ENCODE results near the gene SCAPER. TPM values are rescaled to one million over a fixed set of nuclear protein-coding genes. Genes with fewer than 3 reads are reported as not detected.
"Not testable (repeated sequence)": the region's sequence is repeated elsewhere in the genome, so short reads cannot be mapped to it uniquely, and the experiment has no call there.

SCAPER gene
- total and polyA plus RNA-seq, 2 experiments from 2014 or later: 27.0 to 35.7 TPM

DNA sequence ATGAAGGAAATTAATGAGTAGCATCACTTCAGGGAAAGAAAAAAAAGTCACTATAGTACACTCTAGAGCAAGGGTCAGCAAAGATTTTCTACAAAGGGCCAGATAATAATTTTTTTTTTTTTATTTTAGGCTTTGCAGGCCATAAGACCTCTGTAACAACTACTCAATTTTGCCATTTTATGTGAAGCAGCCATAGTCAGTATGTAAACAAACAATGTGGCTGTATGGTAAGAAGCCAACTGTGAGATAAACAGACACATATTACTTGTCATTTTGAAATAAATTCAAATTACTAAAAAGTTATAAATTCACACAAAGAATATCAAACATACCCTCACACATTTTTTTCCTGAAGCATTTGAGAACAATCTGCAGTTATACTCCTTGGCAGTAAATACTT lies 40.6 kb downstream of the SCAPER start:
- no peak overlapping the region for H3K4me3 ChIP-seq
- no peaks in the 10 kb centered on the region for H3K9me3 ChIP-seq (ENCODE audit: low read depth)
- no peaks in the 10 kb centered on the region for H3K27me3 ChIP-seq
- TF ChIP-seq CTCF (IDR thresholded peaks at IDR 0.05; ENCODE audit: low read depth, low read length): no peak
- no peak for DNase-seq (ENCODE audit: low read depth in 1 of 2, low spot score in 1 of 2)
- no peaks in the 10 kb centered on the region for H3K36me3 ChIP-seq
- peaks cover 4% of the 10 kb centered on the region for H3K4me1 ChIP-seq (ENCODE audit: low read depth)
- no peak overlapping the region for H3K27ac ChIP-seq

DNA sequence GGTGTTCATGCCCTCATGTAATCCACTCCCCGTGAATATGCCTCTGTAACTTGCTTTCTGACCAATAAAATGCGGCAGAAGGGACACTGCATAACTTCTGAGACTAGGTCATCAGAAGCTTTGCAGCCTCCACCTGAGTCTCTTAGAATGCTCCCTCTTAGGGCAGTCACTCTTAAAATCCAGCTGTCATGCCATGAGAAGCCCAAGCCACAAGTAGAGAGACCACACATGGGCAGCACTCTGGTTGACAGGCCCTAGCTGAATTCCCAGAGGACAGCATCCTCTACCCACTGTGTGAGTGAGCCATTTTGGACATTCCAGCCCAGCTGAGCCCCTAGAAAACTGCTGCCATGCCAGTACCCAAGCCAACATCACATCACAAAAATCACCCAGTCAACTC lies 41.4 kb downstream of the SCAPER start:
- Histone ChIP-seq H3K27me3 (no peaks in the 10 kb centered on the region), H3K4me1 (ENCODE audit: low read depth) (peaks cover under 1% of the 10 kb centered on the region), H3K36me3 (no peaks in the 10 kb centered on the region), H3K4me3 (no peak overlapping the region), H3K27ac (no peak overlapping the region), H3K9me3 (ENCODE audit: low read depth) (no peaks in the 10 kb centered on the region)
- TF ChIP-seq CTCF (IDR thresholded peaks at IDR 0.05; ENCODE audit: low read depth, low read length): no peak
- DNase-seq (ENCODE audit: low read depth in 1 of 2, low spot score in 1 of 2): no peak

DNA sequence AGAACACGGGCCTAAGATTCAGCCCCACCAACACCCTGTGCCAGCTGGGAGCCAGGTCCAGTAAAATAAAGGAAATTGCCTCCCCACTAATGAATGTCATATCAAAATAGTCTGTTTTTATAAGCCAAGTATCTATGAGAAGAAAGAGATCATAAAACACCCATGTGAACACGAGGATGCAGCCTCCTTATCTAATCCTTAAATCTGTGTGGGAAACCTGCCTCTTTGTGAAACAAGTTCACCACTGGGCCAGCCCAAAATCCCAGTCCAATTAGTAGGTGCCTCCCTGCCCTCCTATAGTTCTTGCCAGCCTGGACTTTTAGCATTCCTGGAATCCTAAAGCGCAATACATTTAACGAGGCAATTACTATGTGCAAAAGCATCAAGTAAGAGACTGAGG lies 42.0 kb downstream of the SCAPER start:
- no peak for DNase-seq (ENCODE audit: low read depth in 1 of 2, low spot score in 1 of 2)
- TF ChIP-seq CTCF (IDR thresholded peaks at IDR 0.05; ENCODE audit: low read depth, low read length): no peak
- H3K27me3 ChIP-seq: no peaks in the 10 kb centered on the region

GRCh38 chr15:76861815-76862397 lies 43.2 kb downstream of the SCAPER start:
- Histone ChIP-seq H3K4me3 (no peak overlapping the region), H3K36me3 (no peaks in the 10 kb centered on the region), H3K27ac (no peak overlapping the region), H3K4me1 (ENCODE audit: low read depth) (no peaks in the 10 kb centered on the region), H3K9me3 (ENCODE audit: low read depth) (no peaks in the 10 kb centered on the region), H3K27me3 (no peaks in the 10 kb centered on the region)
- no peak for DNase-seq (ENCODE audit: low read depth in 1 of 2, low spot score in 1 of 2)
- TF ChIP-seq CTCF (IDR thresholded peaks at IDR 0.05; ENCODE audit: low read depth, low read length): no peak

More for the DNA sequence above, 42.0 kb downstream of the SCAPER start:
- no peak overlapping the region for H3K27ac ChIP-seq
- no peaks in the 10 kb centered on the region for H3K36me3 ChIP-seq
- no peaks in the 10 kb centered on the region for H3K9me3 ChIP-seq (ENCODE audit: low read depth)
- H3K4me1 ChIP-seq (ENCODE audit: low read depth): no peaks in the 10 kb centered on the region
- no peak overlapping the region for H3K4me3 ChIP-seq

DNA sequence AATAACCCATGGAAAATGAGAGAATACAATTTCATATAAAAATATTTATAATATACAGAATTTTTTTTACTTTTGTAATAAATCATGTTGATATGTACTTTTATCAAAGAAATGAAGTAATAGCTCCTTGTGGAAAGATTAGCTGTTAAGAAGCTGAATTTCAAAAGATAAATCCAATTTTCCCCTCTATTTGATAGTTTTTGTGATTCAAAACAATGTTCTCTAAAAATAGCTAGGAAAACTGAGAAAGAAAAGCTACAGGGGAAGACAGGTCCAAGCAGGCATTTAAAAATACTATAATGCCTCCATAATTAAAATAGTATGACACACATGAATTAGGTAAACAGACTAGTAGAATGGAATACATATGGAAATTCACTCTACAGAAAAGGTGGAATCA lies 44.9 kb downstream of the SCAPER start:
- DNase-seq (ENCODE audit: low read depth in 1 of 2, low spot score in 1 of 2): no peak
- Histone ChIP-seq H3K27me3 (no peaks in the 10 kb centered on the region), H3K9me3 (ENCODE audit: low read depth) (no peaks in the 10 kb centered on the region), H3K27ac (no peak overlapping the region), H3K4me1 (ENCODE audit: low read depth) (no peaks in the 10 kb centered on the region), H3K36me3 (no peaks in the 10 kb centered on the region), H3K4me3 (no peak overlapping the region)
- no peak for TF ChIP-seq CTCF (IDR thresholded peaks at IDR 0.05; ENCODE audit: low read depth, low read length)

- not testable (repeated sequence) for H3K4me1 ChIP-seq (ENCODE audit: low read depth); H3K27me3 ChIP-seq; DNase-seq (ENCODE audit: low read depth in 1 of 2, low spot score in 1 of 2); H3K4me3 ChIP-seq; H3K36me3 ChIP-seq; H3K27ac ChIP-seq; H3K9me3 ChIP-seq (ENCODE audit: low read depth)
Measured at GRCh38 chr15:76850367-76850766, 54.8 kb downstream of the SCAPER start.
